ENCODE measurements around the gene LMO2.
"Not testable (repeated sequence)": the region's sequence is repeated elsewhere in the genome, so short reads cannot be mapped to it uniquely, and the experiment has no call there.

DNA sequence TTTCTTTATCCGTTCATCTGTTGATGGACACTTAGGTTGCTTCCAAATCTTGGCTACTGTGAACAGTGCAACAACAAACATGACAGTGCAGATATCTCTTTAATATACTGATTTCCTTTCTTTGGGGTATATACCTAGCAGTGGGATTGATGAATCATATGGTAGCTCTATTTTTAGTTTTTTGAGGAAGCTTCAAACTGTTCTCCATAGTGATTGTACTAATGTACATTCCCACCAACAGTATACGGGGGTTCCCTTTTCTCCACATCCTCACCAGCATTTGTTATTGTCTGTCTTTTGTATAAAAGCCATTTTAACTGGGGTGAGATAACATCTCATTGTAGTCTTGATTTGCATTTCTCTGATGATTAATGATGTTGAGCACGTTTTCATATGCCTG lies 68.9 kb downstream of the LMO2 start:
- TF ChIP-seq POLR2A, CTCF (IDR thresholded peaks at IDR 0.05): not testable (repeated sequence)
